Measurements from ENCODE around the gene GRHPR. TPM values are rescaled to one million over a fixed set of nuclear protein-coding genes. Genes with fewer than 3 reads are reported as not detected.

GRHPR gene
- total RNA-seq, 1 experiment from 2014 or later = 80.7 TPM

DNA sequence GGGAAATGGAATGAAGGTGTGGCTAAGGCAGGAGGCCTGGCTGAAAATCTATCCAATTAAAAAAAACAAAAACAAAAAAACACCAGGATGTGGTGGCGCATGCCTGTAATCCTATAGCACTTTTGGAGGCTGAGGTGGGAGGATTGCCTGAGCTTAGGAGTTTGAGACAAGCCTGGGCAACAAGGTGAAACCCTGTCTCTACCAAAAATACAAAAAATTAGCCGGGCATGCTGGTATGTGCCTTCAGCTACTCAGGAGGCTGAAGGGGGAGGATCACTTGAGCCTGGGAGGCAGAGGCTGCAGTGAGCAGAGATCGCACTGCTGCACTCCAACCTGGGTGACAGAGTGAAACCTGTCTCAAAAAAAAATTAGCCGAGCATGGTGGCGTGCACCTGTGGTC is 21.1 kb downstream of the GRHPR start:
- H3K27me3 Mint-ChIP-seq (ENCODE audit: low read depth) = no peaks in the 10 kb centered on the region
- peaks cover 37% of the 10 kb centered on the region for H3K36me3 Mint-ChIP-seq
- H3K4me3 Mint-ChIP-seq = no peak overlapping the region
- no peak for DNase-seq (ENCODE audit: low spot score)
- H3K9me3 Mint-ChIP-seq = no peaks in the 10 kb centered on the region
- ChIA-PET CTCF (interaction anchor here (1.2 kb wide), 1 partner anchor 33 kb away, joined by 3 read pairs; no protein-coding TSS in a partner anchor), POLR2A (no interaction called here)
- TF ChIP-seq, protein P1, sequence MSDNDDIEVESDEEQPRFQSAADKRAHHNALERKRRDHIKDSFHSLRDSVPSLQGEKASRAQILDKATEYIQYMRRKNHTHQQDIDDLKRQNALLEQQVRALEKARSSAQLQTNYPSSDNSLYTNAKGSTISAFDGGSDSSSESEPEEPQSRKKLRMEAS (CRISPR knock-in tag; IDR thresholded peaks at IDR 0.05) = no peak
- TF ChIP-seq ATF1 (CRISPR knock-in tag; IDR thresholded peaks at IDR 0.05) (no peak), ZNF396 (CRISPR knock-in tag; IDR thresholded peaks at IDR 0.05; ENCODE audit: borderline replicate concordance) (no peak), ZBTB21 (CRISPR knock-in tag; IDR thresholded peaks at IDR 0.05; ENCODE audit: borderline replicate concordance) (no peak), FOXK1 (CRISPR knock-in tag; IDR thresholded peaks at IDR 0.05) (no peak), RORB (CRISPR knock-in tag; IDR thresholded peaks at IDR 0.05) (no peak), PRRX2 (CRISPR knock-in tag; IDR thresholded peaks at IDR 0.05) (no peak), TEAD4 (CRISPR knock-in tag; IDR thresholded peaks at IDR 0.05) (no peak), NR3C1 (CRISPR knock-in tag; conservative IDR thresholded peaks at IDR 0.05; ENCODE audit: low read depth) (no peak), CREM (CRISPR knock-in tag; IDR thresholded peaks at IDR 0.05) (no peak), TEAD1 (CRISPR knock-in tag; IDR thresholded peaks at IDR 0.05) (no peak), JUN (CRISPR knock-in tag; IDR thresholded peaks at IDR 0.05) (no peak), TCF7 (CRISPR knock-in tag; IDR thresholded peaks at IDR 0.05; ENCODE audit: low read depth) (no peak), ZNF138 (CRISPR knock-in tag; conservative IDR thresholded peaks at IDR 0.05) (no peak), KAT7 (CRISPR knock-in tag; IDR thresholded peaks at IDR 0.05; ENCODE audit: borderline replicate concordance) (no peak)
- TF ChIP-seq, protein P2, sequence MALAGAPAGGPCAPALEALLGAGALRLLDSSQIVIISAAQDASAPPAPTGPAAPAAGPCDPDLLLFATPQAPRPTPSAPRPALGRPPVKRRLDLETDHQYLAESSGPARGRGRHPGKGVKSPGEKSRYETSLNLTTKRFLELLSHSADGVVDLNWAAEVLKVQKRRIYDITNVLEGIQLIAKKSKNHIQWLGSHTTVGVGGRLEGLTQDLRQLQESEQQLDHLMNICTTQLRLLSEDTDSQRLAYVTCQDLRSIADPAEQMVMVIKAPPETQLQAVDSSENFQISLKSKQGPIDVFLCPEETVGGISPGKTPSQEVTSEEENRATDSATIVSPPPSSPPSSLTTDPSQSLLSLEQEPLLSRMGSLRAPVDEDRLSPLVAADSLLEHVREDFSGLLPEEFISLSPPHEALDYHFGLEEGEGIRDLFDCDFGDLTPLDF (CRISPR knock-in tag; IDR thresholded peaks at IDR 0.05) = no peak
- TF ChIP-seq, protein P3, sequence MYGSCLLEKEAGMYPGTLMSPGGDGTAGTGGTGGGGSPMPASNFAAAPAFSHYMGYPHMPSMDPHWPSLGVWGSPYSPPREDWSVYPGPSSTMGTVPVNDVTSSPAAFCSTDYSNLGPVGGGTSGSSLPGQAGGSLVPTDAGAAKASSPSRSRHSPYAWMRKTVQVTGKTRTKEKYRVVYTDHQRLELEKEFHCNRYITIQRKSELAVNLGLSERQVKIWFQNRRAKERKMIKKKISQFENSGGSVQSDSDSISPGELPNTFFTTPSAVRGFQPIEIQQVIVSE (CRISPR knock-in tag; IDR thresholded peaks at IDR 0.05; ENCODE audit: borderline replicate concordance) = no peak
- TF ChIP-seq, protein P4, sequence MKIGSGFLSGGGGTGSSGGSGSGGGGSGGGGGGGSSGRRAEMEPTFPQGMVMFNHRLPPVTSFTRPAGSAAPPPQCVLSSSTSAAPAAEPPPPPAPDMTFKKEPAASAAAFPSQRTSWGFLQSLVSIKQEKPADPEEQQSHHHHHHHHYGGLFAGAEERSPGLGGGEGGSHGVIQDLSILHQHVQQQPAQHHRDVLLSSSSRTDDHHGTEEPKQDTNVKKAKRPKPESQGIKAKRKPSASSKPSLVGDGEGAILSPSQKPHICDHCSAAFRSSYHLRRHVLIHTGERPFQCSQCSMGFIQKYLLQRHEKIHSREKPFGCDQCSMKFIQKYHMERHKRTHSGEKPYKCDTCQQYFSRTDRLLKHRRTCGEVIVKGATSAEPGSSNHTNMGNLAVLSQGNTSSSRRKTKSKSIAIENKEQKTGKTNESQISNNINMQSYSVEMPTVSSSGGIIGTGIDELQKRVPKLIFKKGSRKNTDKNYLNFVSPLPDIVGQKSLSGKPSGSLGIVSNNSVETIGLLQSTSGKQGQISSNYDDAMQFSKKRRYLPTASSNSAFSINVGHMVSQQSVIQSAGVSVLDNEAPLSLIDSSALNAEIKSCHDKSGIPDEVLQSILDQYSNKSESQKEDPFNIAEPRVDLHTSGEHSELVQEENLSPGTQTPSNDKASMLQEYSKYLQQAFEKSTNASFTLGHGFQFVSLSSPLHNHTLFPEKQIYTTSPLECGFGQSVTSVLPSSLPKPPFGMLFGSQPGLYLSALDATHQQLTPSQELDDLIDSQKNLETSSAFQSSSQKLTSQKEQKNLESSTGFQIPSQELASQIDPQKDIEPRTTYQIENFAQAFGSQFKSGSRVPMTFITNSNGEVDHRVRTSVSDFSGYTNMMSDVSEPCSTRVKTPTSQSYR (CRISPR knock-in tag; IDR thresholded peaks at IDR 0.05) = no peak
- TF ChIP-seq, protein P5, sequence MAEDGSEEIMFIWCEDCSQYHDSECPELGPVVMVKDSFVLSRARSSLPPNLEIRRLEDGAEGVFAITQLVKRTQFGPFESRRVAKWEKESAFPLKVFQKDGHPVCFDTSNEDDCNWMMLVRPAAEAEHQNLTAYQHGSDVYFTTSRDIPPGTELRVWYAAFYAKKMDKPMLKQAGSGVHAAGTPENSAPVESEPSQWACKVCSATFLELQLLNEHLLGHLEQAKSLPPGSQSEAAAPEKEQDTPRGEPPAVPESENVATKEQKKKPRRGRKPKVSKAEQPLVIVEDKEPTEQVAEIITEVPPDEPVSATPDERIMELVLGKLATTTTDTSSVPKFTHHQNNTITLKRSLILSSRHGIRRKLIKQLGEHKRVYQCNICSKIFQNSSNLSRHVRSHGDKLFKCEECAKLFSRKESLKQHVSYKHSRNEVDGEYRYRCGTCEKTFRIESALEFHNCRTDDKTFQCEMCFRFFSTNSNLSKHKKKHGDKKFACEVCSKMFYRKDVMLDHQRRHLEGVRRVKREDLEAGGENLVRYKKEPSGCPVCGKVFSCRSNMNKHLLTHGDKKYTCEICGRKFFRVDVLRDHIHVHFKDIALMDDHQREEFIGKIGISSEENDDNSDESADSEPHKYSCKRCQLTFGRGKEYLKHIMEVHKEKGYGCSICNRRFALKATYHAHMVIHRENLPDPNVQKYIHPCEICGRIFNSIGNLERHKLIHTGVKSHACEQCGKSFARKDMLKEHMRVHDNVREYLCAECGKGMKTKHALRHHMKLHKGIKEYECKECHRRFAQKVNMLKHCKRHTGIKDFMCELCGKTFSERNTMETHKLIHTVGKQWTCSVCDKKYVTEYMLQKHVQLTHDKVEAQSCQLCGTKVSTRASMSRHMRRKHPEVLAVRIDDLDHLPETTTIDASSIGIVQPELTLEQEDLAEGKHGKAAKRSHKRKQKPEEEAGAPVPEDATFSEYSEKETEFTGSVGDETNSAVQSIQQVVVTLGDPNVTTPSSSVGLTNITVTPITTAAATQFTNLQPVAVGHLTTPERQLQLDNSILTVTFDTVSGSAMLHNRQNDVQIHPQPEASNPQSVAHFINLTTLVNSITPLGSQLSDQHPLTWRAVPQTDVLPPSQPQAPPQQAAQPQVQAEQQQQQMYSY (CRISPR knock-in tag; IDR thresholded peaks at IDR 0.05) = no peak
- TF ChIP-seq, protein P6, sequence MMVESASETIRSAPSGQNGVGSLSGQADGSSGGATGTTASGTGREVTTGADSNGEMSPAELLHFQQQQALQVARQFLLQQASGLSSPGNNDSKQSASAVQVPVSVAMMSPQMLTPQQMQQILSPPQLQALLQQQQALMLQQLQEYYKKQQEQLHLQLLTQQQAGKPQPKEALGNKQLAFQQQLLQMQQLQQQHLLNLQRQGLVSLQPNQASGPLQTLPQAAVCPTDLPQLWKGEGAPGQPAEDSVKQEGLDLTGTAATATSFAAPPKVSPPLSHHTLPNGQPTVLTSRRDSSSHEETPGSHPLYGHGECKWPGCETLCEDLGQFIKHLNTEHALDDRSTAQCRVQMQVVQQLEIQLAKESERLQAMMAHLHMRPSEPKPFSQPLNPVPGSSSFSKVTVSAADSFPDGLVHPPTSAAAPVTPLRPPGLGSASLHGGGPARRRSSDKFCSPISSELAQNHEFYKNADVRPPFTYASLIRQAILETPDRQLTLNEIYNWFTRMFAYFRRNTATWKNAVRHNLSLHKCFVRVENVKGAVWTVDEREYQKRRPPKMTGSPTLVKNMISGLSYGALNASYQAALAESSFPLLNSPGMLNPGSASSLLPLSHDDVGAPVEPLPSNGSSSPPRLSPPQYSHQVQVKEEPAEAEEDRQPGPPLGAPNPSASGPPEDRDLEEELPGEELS (CRISPR knock-in tag; IDR thresholded peaks at IDR 0.05) = no peak
- ATAC-seq = no peak
- H3K4me1 Mint-ChIP-seq = peaks cover 10% of the 10 kb centered on the region
- no peak overlapping the region for H3K27ac Mint-ChIP-seq

Measured in WTC11 (cell line).